Stimulated activated CD8-positive, alpha-beta memory T cell treated with anti-CD3 and anti-CD28 coated beads, Interleukin-2, amount 100 ng/mL, for 1 hour (primary cell): ENCODE results near the gene MED22.
"Not testable (repeated sequence)": the region's sequence is repeated elsewhere in the genome, so short reads cannot be mapped to it uniquely, and the experiment has no call there.

ENCODE experiments used
- DNase-seq, 2 donors: peaks; one replicate each; pipeline ENCODE4 v3.0.0-alpha.2; 2020; ENCODE audit warnings: low read depth in 2 of 2

The MED22 gene

DNA sequence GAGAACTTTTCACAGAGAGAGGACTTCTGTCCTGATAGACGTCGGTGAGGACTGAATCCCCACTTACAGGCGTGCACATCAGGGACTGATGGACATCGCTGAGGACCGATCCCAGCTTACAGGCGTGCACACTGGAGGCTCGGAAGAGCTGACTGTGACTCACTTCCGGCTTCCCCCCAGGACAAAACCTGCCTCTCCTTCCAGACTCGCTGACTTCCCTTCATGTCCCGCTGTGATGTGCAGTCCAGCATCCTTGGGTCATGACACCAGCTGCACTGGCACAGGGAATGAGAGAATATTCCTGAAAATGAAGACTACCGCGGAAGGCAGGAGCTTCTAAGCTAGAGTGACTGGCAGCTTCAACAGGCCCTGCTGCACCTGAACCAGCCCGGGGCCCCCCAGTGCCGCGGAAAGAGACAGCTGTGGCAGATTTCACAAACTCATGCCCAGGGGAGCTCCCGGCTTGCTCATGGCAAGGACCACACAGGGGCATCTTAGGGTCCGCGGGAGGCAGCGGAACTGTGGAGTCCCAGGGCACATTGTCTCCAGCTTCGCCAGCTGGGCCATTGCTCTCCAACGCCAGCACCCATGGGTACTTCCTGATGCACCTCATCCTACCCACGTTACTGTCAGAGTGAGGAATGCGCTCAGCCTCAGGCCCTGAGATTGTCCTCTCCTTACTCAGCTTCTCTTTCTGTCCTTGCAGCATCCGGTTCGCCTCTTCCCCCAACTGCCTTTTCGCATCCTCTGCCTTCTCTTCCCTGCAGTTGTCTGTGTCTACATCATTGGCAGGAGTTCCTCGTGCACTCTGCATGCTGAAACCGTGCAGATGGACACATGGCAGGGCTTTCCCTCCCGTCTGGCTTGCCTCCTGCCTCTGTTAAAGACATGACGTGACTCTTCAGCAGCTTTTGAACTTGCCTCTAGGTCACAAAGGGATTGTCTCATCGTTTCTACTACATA lies 41.4 kb downstream of the MED22 start:
- DNase-seq = no peak

DNA sequence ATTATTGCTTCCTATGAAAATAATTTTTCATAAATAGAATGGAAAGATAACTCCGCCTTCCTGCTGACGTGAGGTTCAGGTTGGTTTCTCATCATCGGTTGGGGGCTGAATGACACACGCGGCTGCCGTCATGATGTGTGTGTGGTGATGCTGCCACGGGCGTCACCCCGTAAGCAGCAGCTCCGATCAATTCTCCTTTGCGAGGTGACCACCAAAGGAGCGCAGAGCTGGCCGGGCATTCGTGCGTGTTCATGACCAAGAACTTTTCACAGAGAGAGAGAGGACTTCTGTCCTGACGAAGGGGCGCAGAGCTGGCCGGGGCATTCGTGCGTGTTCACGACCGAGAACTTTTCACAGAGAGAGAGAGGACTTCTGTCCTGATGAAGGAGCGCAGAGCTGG lies 42.2 kb downstream of the MED22 start:
- no peak for DNase-seq

DNA sequence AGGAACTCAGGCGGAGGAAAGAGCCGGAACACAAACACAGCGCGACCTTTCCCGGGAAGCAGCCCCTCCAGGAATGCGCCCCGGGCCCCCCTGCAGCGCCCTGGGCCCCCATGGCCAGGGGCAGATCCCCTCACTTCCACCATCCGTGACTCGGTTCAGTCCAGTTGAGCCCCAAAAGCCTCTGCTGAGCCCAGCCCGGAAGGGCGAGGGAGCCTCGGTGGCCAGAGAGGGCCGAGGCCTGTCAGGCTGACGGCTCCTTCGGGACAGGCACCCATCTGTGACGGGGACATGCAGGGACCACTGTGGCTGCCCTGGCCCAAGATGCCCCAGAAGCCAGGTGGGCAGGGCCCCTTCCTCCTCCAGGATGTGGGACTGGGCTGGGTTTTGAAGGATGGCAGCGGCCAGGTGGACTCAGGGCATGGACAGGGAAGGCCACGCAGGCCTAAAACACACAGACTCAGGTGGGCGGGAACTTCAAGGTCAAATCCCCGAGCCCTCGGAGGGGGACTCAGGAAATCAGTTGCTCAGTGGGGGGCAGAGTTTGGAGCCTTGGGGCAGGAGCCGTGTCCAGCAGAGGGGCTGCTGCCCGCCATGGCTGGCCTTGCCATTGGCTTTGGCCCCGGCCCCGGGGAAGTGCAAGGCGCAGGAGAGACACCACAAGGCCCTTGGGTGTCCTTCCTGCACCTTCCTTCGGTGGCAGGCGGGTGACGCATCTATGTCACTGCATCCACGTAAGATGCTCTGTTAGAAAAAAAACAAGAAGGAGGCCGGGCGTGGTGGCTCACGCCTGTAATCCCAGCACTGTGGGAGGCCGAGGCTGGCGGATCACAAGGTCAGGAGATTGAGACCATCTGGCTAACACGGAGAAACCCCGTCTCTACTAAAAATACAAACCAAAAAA lies 43.2 kb downstream of the MED22 start:
- DNase-seq = no peak

DNA sequence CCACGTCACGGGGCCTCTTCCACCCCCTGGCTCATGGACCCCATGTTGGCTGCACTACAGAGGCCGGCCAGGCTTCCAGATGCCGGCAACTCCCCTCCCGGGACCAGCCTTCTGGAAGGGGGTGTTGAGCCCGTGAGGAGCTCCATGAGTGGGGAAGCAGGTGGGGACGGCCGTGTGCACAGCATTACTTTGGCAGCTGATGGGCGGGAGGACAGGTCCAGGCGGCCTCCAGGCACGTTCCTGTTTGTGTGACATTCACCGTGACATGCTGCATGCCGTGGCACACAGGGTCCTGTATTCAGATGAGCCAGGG lies 43.8 kb downstream of the MED22 start:
- no peak for DNase-seq

DNA sequence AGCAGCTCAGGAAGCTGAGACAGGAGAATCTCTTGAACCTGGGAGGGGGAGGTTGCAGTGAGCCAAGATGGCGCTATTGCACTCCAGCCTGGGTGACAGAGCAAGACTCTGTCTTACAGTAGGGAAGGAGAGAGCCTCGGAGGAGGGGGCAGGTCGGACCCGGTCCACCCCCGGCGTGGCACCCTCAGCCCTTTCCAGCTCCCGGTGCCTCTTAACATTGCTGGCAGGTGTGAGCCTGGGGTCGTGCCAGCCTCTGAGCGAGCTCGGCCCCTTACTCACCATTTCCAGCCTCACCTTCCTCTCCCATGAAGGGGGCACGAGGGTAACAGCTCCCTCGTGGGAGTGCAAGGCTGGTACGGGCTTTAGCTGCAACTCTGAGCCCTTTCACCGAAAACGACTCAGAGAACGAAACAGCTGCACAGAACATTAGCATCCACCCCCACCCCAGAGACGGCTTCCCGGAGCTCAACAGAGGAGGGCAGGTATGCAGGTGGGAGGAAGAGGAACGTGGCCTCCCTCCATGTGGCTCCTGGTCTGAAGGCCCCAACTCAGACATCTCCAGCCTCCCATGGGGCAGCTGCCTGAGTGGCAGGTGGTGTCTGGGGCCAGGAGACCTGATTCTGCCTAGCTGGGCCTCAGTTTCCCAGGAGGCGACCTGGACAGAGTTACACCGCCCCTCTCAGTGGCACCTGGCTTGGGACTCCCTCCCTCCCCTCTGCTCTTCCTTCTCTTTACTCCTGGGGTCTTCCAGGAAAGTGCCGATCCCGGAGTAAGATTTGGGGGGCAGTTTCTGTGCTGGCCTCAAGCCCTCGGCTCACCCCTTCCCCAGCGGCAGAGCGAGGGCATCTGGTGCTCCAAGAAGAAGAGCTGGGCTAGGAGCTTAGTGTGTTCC lies 44.4 kb downstream of the MED22 start:
- no peak for DNase-seq

DNA sequence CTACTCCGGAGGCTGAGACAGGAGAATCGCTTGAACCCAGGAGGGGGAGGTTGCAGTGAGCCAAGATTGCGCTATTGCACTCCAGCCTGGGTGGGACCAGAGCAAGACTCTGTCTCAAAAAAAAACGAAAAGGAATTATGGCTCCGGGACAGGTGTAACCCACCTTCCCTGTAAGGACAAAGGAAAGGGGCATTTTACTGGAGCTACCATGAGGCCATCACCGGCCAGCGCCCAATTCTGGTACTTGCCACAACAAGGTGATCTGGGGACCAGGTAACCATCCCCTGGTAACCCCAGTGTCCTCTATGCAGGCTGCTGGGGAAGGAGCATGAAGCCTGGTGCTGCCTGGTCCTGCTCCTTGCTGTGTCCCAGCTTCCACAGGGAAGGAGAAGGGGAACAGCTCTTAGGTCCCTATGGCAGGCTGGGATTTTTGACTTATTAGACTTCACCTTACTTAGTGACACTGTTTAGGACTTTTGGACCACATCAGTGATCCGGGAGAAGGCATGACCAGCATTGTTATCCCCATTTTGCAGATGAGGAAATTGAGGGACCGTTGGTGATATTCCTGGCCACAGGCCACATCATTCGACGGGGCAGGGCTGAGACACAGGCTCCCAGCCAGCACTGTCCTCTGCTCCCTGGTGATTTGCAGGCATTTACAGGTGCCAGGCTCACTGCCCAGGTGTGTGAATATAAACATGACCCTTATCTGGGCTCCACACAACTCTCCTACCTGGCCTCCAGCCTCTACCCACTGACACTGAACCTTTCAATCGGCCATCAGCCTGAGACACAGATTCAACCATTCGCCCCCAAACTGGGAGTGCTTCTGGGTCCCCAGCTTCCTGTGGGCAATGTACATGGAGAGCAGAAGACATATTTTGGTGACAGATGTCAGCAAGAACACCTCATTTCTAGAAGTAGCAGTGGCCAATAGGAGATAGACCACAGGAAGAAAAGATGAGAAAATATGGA lies 46.4 kb downstream of the MED22 start:
- no peak for DNase-seq

DNA sequence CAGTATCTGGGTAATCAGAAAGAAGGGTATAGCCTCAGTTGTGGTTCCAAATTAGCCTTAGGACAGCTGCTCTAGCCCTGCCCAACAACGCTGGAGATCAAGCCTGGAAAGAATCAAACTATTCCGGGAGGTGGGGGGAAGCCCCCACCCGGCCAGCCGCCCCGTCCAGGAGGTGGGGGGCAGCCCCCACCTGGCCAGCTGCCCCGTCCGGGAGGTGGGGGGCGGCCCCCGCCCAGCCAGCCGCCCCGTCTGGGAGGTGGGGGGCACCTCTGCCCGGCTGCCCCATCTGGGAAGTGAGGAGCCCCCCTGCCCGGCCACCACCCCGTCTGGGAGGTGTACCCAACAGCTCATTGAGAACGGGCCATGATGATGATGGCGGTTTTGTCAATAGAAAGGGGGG lies 47.9 kb downstream of the MED22 start:
- not testable (repeated sequence) for DNase-seq

DNA sequence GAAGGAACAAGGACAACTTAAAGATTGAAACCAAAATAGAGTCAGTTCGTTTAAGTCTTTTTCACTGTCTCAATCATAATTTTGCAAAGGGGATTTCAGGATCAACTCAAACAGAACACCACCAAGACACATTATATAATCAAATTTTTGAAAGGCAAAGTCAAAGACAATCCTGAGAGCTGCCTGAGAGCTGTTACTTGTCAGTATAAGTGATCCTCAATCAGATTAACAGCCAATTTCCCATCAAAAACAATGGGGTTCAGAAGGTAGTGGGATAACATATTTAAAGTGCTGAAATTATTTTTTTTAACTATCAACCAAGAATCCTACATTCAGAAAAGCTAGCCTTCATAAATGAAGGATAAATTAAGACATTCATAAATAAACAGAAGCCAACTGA lies 53.7 kb downstream of the MED22 start:
- DNase-seq = no peak

DNA sequence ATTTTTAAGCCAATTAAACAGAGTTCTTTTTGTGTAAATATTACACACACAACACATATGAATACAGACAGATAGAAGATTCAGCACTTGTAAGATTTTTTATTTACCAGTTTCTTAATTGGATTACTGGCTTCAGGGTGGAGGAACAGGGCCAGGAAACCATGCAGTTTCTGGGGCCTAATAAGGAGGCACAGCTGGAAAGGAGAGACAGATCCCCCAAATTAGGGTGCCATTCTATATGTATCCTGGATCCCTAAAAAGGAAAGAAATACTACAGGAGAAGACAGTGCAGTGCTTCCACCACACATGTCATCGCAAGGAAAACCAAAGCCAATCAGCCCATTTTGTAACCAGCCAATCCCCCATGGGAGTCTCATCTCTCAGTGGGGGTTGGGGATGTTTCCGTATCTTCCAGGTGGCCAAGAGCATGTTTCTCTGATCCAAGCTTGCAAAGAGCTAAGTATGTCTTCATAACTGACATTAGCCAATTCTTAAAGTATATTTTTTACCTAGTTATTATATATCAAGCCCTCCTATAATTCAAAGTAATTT lies 57.1 kb downstream of the MED22 start:
- DNase-seq = no peak
